ENCODE results near the gene BCL2L14. TPM values are rescaled to one million over a fixed set of nuclear protein-coding genes. Genes with fewer than 3 reads are reported as not detected.

Gene BCL2L14
- polyA plus RNA-seq, 1 of the 3 experiments (the other 2 are of a cell fraction), result not detected

GRCh38 chr12:12068751-12069150, 2.0 kb upstream of the BCL2L14 start:
- no peaks in the 10 kb centered on the region; the same call in 1 of the 2 replicates for H3K27me3 ChIP-seq (ENCODE audit: insufficient read depth)
- ChIA-PET CTCF (no interaction called here), POLR2A (no interaction called here)

GRCh38 chr12:12069821-12070548, 754 bp upstream of the BCL2L14 start:
- no peak for DNase-seq
- Histone ChIP-seq H3K9me2 (no peaks in the 10 kb centered on the region), H3K9me3 (no peaks in the 10 kb centered on the region), H3K4me2 (no peak overlapping the region), H3K4me1 (ENCODE audit: control insufficient read depth in 1 of 2, insufficient read depth in 2 of 2, low read depth in 1 of 2, low read length in 1 of 2) (no peaks in the 10 kb centered on the region), H3K4me3 (ENCODE audit: low read depth in 2 of 2, low read length in 1 of 2) (no peak overlapping the region), H3K36me3 (replicated peaks in 1 of 2; ENCODE audit: control insufficient read depth in 1 of 2, insufficient read depth in 2 of 2, low read length in 1 of 2) (no peaks in the 10 kb centered on the region), H4K20me1 (ENCODE audit: insufficient read depth) (no peaks in the 10 kb centered on the region), H3K27ac (ENCODE audit: low read depth in 2 of 2, low read length in 1 of 2) (no peak overlapping the region), H3K9ac (no peak overlapping the region), H3K79me2 (ENCODE audit: insufficient read depth) (no peaks in the 10 kb centered on the region), H3K27me3 (ENCODE audit: insufficient read depth) (no peaks in the 10 kb centered on the region; the same call in 1 of the 2 replicates), H3F3A (replicated peaks; ENCODE audit: insufficient read depth) (no peaks in the 10 kb centered on the region), H2AFZ (ENCODE audit: low read depth) (no peak overlapping the region)
- WGBS (ENCODE audit: low lambda C conversion rate), result 82% methylated on average over 14 of the region's 14 CpGs
- POLR2A ChIA-PET, result no interaction called here
- no peak for TF ChIP-seq YY1 (IDR thresholded peaks at IDR 0.05; ENCODE audit: low read depth)
- TF ChIP-seq USF1 (IDR thresholded peaks at IDR 0.05; ENCODE audit: borderline replicate concordance, low read depth), result no peak
- TF ChIP-seq JUND (IDR thresholded peaks at IDR 0.05), result no peak
- no peak for TF ChIP-seq RCOR1 (IDR thresholded peaks at IDR 0.05; ENCODE audit: low read length)
- no peak for TF ChIP-seq FOXJ3 (CRISPR knock-in tag; IDR thresholded peaks at IDR 0.05)
- no peak for TF ChIP-seq ZBTB33 (IDR thresholded peaks at IDR 0.05; ENCODE audit: borderline replicate concordance, low read depth)
- no peak for TF ChIP-seq EZH2phosphoT487 (IDR thresholded peaks at IDR 0.05; ENCODE audit: borderline replicate concordance, low read depth)
- TF ChIP-seq TEAD4 (IDR thresholded peaks at IDR 0.05; ENCODE audit: borderline replicate concordance, insufficient read depth), result no peak
- no peak for TF ChIP-seq FOXM1 (IDR thresholded peaks at IDR 0.05; ENCODE audit: low read depth)
- TF ChIP-seq USF2 (IDR thresholded peaks at IDR 0.05; ENCODE audit: borderline replicate concordance, low read depth, low read length), result no peak
- TF ChIP-seq FOSL2 (IDR thresholded peaks at IDR 0.05; ENCODE audit: borderline replicate concordance, low read depth), result no peak
- TF ChIP-seq MAX (IDR thresholded peaks at IDR 0.05; ENCODE audit: low read depth), result no peak
- CTCF ChIA-PET, result no interaction called here

More at GRCh38 chr12:12068751-12069150, 2.0 kb upstream of the BCL2L14 start:
- no peaks in the 10 kb centered on the region for H3K36me3 ChIP-seq (replicated peaks in 1 of 2; ENCODE audit: control insufficient read depth in 1 of 2, insufficient read depth in 2 of 2, low read length in 1 of 2)
- H4K20me1 ChIP-seq (ENCODE audit: insufficient read depth), result no peaks in the 10 kb centered on the region
- H3K9me3 ChIP-seq, result no peaks in the 10 kb centered on the region
- H3F3A ChIP-seq (replicated peaks; ENCODE audit: insufficient read depth), result no peaks in the 10 kb centered on the region
- DNase-seq, result no peak
- no peaks in the 10 kb centered on the region for H3K4me1 ChIP-seq (ENCODE audit: control insufficient read depth in 1 of 2, insufficient read depth in 2 of 2, low read depth in 1 of 2, low read length in 1 of 2)
- H3K9me2 ChIP-seq, result no peaks in the 10 kb centered on the region
- no peak overlapping the region for H3K9ac ChIP-seq
- H2AFZ ChIP-seq (ENCODE audit: low read depth), result no peak overlapping the region
- H3K4me2 ChIP-seq, result no peak overlapping the region
- no peak overlapping the region for H3K4me3 ChIP-seq (ENCODE audit: low read depth in 2 of 2, low read length in 1 of 2)
- H3K79me2 ChIP-seq (ENCODE audit: insufficient read depth), result no peaks in the 10 kb centered on the region
- no peak overlapping the region for H3K27ac ChIP-seq (ENCODE audit: low read depth in 2 of 2, low read length in 1 of 2)
- TF ChIP-seq SIN3A (IDR thresholded peaks at IDR 0.05; ENCODE audit: borderline replicate concordance, low read depth, low read length) (no peak), ZBTB33 (IDR thresholded peaks at IDR 0.05; ENCODE audit: borderline replicate concordance, low read depth) (no peak)
- WGBS (ENCODE audit: low lambda C conversion rate), result 80% methylated on average over 6 of the region's 6 CpGs
